Activated naive CD8-positive, alpha-beta T cell treated with anti-CD3 and anti-CD28 coated beads for 36 hours (primary cell): ENCODE results near the gene PTPRD. TPM values are rescaled to one million over a fixed set of nuclear protein-coding genes. Genes with fewer than 3 reads are reported as not detected.

Experiments used
- DNase-seq: peaks from one replicate; pipeline ENCODE4 v3.0.0; 2021
- H3K27ac Mint-ChIP-seq: one replicate; pipeline ENCODE4 v1.8.0; 2022; ENCODE audit warnings: mild to moderate bottlenecking, moderate library complexity, mixed read lengths
- H3K27me3 Mint-ChIP-seq: one replicate; pipeline ENCODE4 v1.8.0; 2022; ENCODE audit warnings: mild to moderate bottlenecking, mixed read lengths
- H3K36me3 Mint-ChIP-seq: one replicate; pipeline ENCODE4 v1.8.0; 2021; ENCODE audit warnings: mild to moderate bottlenecking, mixed read lengths
- H3K4me1 Mint-ChIP-seq: one replicate; pipeline ENCODE4 v1.8.0; 2021; ENCODE audit warnings: mixed read lengths
- H3K4me3 Mint-ChIP-seq: one replicate; pipeline ENCODE4 v1.8.0; 2022; ENCODE audit warnings: mild to moderate bottlenecking, moderate library complexity, mixed read lengths
- H3K9me3 Mint-ChIP-seq: one replicate; pipeline ENCODE4 v1.8.0; 2022; ENCODE audit warnings: mixed read lengths
- total RNA-seq, 2 experiments: library from RNA; stranded (reverse); gene quantifications; one replicate each; pipeline ENCODE4 v1.2.3, GENCODE V29; 2021

The PTPRD gene
- total RNA-seq, 2 experiments from 2014 or later: 0.16 to 0.18 TPM

DNA sequence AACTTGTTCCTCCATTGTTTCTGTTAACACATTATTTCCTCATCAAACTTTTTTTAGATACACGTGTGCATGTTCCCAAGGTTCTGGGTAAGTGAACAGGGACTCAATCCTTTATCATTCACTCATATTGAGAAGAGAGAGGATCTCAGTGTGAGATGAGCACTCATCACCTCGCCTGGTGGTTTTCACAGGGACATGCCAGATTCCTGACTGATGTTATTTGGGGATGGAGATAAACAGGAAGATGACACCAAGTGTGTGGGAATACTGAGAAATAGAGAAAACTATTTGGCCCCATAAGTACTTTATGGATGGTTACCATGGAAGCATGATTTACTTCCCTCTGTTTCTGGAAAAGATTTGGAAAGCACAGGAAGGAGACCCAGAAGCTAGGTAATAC lies 2279.9 kb downstream of the PTPRD start:
- H3K36me3 Mint-ChIP-seq: no peaks in the 10 kb centered on the region
- no peaks in the 10 kb centered on the region for H3K9me3 Mint-ChIP-seq
- no peaks in the 10 kb centered on the region for H3K4me1 Mint-ChIP-seq
- no peak for DNase-seq
- no peaks in the 10 kb centered on the region for H3K27me3 Mint-ChIP-seq
- H3K4me3 Mint-ChIP-seq: no peak overlapping the region
- no peak overlapping the region for H3K27ac Mint-ChIP-seq

DNA sequence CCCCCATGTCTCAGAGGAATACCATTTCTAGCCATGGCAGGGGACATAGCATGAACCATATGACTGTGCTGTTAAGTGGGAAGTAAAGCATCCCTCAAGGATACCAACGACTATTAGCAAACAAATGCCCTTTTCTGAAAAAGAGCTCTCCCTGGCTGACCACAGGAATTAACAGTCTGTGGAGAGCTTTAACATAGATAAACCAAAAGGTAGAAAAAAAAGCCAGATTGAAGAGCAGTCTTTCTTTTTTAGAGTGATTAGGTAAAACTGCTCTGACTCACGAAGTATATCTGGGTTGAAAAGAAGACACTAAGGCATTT lies 2280.5 kb downstream of the PTPRD start:
- no peak for DNase-seq
- no peak overlapping the region for H3K4me3 Mint-ChIP-seq

DNA sequence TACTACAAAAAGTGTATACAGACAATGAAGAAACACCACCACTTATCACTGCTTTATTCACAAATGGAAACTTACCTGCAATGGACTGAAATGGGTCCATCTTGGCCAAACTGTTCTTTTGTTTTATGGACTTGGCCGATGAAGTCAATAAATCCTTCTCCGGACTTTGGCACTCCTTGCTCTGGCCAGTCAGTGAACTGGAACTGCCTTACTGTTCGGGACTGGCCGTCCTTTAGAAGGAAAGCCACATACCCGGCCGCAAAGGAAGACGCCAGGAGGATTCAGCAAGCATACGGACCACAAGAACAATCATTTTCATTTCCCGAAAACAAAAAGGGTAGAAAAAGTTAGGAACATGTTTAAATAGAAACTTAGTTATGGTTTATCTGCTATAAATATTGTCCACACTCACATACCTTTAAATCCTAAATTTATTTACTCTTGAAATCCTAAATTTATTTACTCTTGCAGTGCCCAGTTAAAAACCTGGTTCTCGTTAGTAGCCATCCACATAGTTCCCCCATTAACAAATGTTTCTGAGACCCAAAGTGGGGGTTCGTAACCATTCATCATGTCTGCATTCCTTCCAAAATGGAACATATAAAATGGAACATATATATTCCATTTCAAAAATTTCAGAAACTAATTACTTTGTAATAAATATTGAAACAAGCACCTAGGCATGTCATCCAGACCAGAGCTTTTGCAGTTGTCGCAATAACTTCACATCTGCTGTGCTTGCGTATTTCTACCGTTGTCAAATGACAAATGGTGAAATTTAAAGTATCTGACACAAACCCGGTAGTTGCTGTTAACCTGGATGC lies 2281.1 kb downstream of the PTPRD start:
- no peaks in the 10 kb centered on the region for H3K36me3 Mint-ChIP-seq
- no peaks in the 10 kb centered on the region for H3K9me3 Mint-ChIP-seq
- no peak for DNase-seq
- H3K4me3 Mint-ChIP-seq: no peak overlapping the region
- H3K4me1 Mint-ChIP-seq: no peaks in the 10 kb centered on the region
- H3K27me3 Mint-ChIP-seq: no peaks in the 10 kb centered on the region
- no peak overlapping the region for H3K27ac Mint-ChIP-seq

More for the DNA sequence above, 2280.5 kb downstream of the PTPRD start:
- Mint-ChIP-seq H3K27me3 (no peaks in the 10 kb centered on the region), H3K36me3 (no peaks in the 10 kb centered on the region), H3K27ac (no peak overlapping the region), H3K4me1 (no peaks in the 10 kb centered on the region), H3K9me3 (no peaks in the 10 kb centered on the region)

DNA sequence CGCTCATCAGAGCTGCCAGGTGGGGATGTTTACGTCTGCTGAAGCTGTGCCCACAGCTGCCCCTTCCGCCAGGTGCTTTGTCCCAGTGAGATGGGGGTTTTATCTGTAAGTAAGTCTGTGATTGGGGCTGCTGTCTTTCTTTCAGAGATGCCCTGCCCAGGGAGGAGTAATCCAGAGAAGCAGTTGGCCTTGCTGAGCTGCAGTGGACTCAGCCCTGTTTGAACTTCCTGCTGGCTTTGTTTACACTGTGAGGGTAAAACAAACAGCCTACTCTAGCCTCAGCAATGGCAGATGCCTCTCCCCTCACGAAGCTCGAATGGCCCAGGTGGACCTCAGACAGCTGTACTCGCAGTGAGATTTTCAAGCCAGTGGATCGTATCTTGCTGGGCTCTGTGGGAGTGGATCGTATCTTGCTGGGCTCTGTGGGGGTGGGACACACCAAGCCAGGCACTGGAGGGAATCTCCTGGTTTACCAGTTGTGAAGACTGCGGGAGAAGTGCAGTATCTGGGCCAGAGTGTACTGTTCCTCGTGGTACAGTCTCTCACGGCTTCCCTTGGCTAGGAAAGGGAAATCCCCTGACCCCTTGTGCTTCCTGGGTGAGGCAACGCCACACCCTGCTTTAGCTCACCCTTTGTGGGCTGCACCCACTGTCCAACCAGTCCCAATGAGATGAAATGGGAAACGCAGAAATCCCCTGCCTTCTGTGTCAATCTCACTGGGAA lies 2283.1 kb downstream of the PTPRD start:
- Mint-ChIP-seq H3K9me3 (peaks cover 2% of the 10 kb centered on the region), H3K4me1 (no peaks in the 10 kb centered on the region), H3K4me3 (no peak overlapping the region), H3K36me3 (no peaks in the 10 kb centered on the region), H3K27ac (no peak overlapping the region), H3K27me3 (no peaks in the 10 kb centered on the region)
- DNase-seq: no peak

DNA sequence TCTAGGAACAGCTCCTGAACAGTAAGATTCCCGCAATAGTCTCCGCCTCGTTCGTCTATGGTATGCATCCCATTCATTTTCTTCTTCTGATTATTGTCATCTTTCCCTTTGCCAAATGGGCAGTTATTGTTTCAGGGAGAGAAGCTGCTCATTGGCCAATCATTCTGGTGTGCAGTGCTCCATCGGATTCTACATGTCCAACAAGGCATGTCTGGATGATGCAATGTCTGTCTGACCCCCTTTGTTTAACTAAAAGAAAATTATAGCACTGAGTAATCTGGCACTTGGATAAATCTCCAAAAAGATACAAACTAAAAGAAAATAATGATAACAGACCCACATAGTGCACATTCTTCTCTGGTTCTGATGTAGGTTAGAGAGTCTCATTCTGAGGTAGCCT lies 2297.6 kb downstream of the PTPRD start:
- no peak overlapping the region for H3K27ac Mint-ChIP-seq
- no peak overlapping the region for H3K4me3 Mint-ChIP-seq
- H3K36me3 Mint-ChIP-seq: no peaks in the 10 kb centered on the region
- DNase-seq: no peak
- no peaks in the 10 kb centered on the region for H3K4me1 Mint-ChIP-seq
- peaks cover 2% of the 10 kb centered on the region for H3K9me3 Mint-ChIP-seq
- H3K27me3 Mint-ChIP-seq: no peaks in the 10 kb centered on the region

DNA sequence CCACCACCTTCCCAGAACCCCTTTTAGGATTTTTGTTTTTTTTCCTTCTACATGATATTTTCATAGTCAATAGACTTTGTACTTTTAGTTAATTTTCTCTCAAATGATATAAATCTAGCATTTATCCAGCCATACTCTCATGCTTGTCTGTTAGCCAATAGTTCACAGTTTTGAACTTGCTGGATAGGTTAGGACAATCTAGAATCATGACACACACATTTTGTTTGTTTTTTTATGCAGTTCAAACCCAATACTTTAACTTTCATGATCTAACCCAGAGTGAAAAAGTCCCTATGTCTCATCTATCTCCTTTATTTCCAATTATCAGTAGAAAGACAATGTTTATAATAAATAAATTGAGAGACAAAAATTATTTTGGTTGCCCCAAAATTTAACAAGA lies 2303.5 kb downstream of the PTPRD start:
- no peak overlapping the region for H3K4me3 Mint-ChIP-seq
- no peak for DNase-seq
- H3K36me3 Mint-ChIP-seq: peaks cover 1% of the 10 kb centered on the region
- no peaks in the 10 kb centered on the region for H3K4me1 Mint-ChIP-seq
- peaks cover 4% of the 10 kb centered on the region for H3K27me3 Mint-ChIP-seq
- H3K9me3 Mint-ChIP-seq: peaks cover 14% of the 10 kb centered on the region
- no peak overlapping the region for H3K27ac Mint-ChIP-seq

DNA sequence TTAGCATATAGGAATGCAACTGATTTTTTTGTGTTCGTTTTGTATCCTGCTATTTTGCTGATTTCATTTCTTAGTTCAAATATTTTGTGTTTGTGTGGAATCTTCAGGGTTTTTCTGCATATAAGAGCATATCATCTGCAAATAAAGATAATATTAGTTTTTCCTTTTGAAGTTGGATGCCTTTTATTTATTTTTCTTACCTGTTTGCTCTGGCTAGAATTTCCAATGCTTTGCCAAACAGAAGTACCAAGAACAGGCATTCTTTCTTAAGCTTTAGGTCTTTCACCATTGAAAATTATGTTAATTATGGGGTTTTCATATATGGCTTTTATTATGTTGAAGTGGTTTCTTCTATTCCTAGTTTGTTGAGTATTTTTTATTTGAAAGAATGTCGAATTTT lies 2308.1 kb downstream of the PTPRD start:
- peaks cover 4% of the 10 kb centered on the region for H3K27me3 Mint-ChIP-seq
- peaks cover 14% of the 10 kb centered on the region for H3K9me3 Mint-ChIP-seq
- no peaks in the 10 kb centered on the region for H3K4me1 Mint-ChIP-seq
- peaks cover 1% of the 10 kb centered on the region for H3K36me3 Mint-ChIP-seq
- H3K27ac Mint-ChIP-seq: no peak overlapping the region
- DNase-seq: no peak
- H3K4me3 Mint-ChIP-seq: no peak overlapping the region

DNA sequence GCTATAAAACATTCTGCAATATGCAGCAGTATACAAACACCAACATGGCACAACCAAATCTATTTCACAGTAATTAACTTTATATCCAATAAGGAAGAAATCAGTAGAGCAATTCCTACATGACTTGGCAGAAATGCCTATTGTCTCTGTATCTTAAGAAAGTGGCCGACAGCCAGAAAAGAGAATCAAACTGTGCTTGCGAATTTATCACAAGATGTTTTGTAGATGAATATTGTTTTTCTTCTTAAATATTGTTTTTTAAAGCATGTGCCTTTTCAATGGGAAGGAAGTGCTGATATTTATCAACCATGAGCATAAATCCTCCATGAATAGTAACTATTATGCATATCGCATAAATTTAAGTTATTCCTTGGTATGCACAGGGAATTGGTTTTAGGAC lies 2311.5 kb downstream of the PTPRD start:
- Mint-ChIP-seq H3K4me3 (no peak overlapping the region), H3K9me3 (peaks cover 5% of the 10 kb centered on the region), H3K36me3 (peaks cover 1% of the 10 kb centered on the region), H3K27me3 (peaks cover 4% of the 10 kb centered on the region), H3K4me1 (no peaks in the 10 kb centered on the region), H3K27ac (no peak overlapping the region)
- no peak for DNase-seq

DNA sequence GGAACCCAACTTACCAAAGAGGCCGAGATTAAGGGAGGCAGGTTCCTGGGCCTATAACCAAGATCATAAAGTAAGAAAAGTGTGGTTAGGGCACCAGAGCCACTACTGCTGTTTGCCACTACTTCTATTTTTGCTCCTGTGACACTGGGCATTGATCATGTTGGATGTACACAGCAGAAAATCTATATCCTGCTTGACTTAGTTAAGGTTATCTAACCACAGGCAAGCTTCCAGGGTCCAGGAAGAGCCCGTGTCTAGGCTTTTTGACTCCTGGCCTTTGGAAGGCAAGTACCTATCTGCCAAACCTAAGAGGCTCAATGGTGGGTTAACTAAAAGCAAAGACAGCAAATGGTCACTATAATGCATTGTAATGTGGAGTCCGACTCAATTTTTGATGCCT lies 2315.8 kb downstream of the PTPRD start:
- H3K36me3 Mint-ChIP-seq: no peaks in the 10 kb centered on the region
- no peak for DNase-seq
- no peak overlapping the region for H3K27ac Mint-ChIP-seq
- H3K4me1 Mint-ChIP-seq: no peaks in the 10 kb centered on the region
- H3K4me3 Mint-ChIP-seq: no peak overlapping the region
- no peaks in the 10 kb centered on the region for H3K9me3 Mint-ChIP-seq
- H3K27me3 Mint-ChIP-seq: no peaks in the 10 kb centered on the region

DNA sequence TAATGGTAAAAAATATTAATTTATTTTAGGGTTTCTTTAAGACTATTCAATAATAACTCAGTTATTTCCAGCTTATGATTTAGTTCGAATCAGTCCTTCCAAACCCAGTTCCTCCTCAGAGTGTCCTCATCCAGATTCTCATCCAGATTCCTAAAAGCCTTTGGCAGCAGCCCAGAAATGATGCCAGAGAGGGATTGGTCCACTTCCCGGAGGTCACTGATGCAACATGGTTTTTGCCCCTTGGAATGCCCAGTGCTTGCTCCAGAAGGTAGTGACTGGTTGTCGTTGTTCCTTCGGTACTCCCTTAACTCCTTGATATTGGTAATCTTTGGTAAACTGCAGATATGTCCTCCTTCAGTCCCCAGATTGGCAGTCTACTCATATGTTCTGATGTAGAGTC lies 2320.1 kb downstream of the PTPRD start:
- no peak overlapping the region for H3K4me3 Mint-ChIP-seq
- no peaks in the 10 kb centered on the region for H3K27me3 Mint-ChIP-seq
- H3K36me3 Mint-ChIP-seq: no peaks in the 10 kb centered on the region
- DNase-seq: no peak
- H3K4me1 Mint-ChIP-seq: no peaks in the 10 kb centered on the region
- no peaks in the 10 kb centered on the region for H3K9me3 Mint-ChIP-seq
- no peak overlapping the region for H3K27ac Mint-ChIP-seq

DNA sequence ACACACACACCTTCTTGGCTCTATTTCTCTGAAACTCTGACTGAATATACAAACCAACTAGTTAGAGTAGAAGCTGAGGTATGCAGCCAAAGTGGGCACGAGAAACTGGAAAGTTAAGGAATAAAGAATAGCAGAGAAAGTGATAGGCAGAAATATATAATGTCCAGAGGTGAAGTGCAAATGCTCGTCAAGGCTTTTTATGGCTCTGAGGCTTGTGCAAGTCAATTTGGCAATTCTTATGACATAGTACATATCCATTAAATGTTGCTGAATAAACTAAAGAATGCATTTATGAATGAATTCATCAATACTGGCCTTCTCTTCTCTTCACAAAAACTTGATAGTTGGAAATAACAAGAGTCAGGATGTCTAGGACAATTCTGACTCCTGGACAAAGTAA lies 2323.1 kb downstream of the PTPRD start:
- no peaks in the 10 kb centered on the region for H3K36me3 Mint-ChIP-seq
- no peaks in the 10 kb centered on the region for H3K27me3 Mint-ChIP-seq
- no peaks in the 10 kb centered on the region for H3K9me3 Mint-ChIP-seq
- no peaks in the 10 kb centered on the region for H3K4me1 Mint-ChIP-seq
- H3K4me3 Mint-ChIP-seq: no peak overlapping the region
- no peak for DNase-seq
- no peak overlapping the region for H3K27ac Mint-ChIP-seq

DNA sequence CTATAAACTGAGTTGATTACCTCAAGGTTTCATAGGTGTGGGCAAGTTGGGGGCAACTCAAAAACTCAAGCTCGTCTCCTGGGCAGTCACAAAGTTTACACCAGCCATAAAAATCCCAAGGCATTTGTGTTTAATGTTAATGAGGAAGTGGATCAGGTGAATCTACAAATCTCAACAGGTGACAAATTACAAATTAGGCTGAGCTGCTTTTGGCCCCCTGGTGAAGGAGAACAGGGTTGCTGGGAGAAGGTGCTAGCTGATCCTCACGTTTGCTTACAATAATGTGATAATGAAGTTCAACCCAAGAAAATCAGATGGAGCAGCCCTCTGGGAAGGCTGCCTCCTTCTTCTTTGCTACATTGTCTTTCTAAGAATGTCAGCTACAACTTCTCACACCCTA lies 2324.8 kb downstream of the PTPRD start:
- H3K27ac Mint-ChIP-seq: no peak overlapping the region
- H3K36me3 Mint-ChIP-seq: no peaks in the 10 kb centered on the region
- no peaks in the 10 kb centered on the region for H3K4me1 Mint-ChIP-seq
- DNase-seq: no peak
- no peaks in the 10 kb centered on the region for H3K9me3 Mint-ChIP-seq
- no peak overlapping the region for H3K4me3 Mint-ChIP-seq
- H3K27me3 Mint-ChIP-seq: no peaks in the 10 kb centered on the region

DNA sequence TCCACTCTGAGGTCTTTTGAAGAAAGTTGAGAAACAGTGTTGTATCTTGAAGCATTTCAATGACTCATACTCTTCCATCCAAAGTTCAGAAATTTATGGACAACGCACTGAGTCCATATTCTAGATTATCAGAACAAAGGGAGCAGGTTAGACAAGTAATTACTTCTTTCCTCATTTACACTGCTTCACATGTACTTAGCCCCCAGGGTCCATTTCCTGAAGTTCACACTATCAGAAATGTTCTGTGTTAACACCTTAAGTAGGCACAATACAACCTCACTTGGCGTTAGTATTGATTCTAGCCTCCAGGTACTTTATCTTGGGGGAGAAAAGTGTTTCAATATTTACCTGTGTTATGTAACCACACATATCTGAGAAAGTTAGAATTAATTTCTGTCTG lies 2325.3 kb downstream of the PTPRD start:
- H3K27ac Mint-ChIP-seq: no peak overlapping the region
- DNase-seq: no peak
- no peaks in the 10 kb centered on the region for H3K36me3 Mint-ChIP-seq

DNA sequence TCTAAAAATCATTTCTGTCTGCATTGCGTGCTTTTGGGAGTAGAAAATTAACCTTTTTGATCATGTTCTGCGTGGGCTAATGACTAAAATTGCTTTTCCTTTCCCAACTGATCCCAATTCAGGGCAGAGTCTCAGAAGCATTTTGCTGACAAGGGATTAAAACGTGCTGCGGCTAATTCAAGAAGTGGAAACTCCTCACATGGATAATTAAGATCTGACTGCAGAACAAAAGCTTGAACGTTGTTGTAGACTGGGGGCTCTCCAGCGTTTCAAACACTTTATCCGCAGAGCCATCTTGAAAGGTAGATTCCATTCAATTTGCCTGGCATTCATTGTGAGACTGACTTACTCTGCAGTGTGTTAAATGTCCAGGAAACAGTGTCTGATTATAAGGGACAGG lies 2327.9 kb downstream of the PTPRD start:
- Mint-ChIP-seq H3K4me1 (no peaks in the 10 kb centered on the region), H3K27ac (no peak overlapping the region), H3K36me3 (no peaks in the 10 kb centered on the region), H3K4me3 (no peak overlapping the region), H3K9me3 (no peaks in the 10 kb centered on the region), H3K27me3 (no peaks in the 10 kb centered on the region)
- DNase-seq: no peak

More for the DNA sequence above, 2325.3 kb downstream of the PTPRD start:
- Mint-ChIP-seq H3K9me3 (no peaks in the 10 kb centered on the region), H3K4me1 (no peaks in the 10 kb centered on the region), H3K4me3 (no peak overlapping the region), H3K27me3 (no peaks in the 10 kb centered on the region)

DNA sequence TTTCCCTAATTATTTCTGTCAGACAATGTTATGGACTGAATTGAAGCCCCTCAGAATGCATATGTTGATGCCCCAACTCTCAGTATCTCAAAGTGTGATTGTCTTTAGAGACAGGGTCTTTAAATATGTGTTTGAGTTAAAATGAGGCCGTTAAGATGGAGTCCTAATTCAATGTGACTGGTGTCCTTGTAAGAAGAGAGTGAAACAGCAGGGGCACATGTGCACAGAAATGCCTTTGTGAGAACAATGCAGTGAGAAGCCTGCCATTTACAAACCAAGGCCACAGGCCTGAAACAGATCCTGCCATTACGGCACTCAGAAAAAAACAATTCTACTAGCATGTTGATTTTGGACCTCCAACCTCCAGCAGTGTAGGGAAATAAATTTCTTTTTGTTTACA lies 2330.3 kb downstream of the PTPRD start:
- Mint-ChIP-seq H3K4me3 (no peak overlapping the region), H3K27me3 (no peaks in the 10 kb centered on the region), H3K27ac (no peak overlapping the region), H3K4me1 (no peaks in the 10 kb centered on the region), H3K9me3 (no peaks in the 10 kb centered on the region), H3K36me3 (no peaks in the 10 kb centered on the region)
- no peak for DNase-seq

DNA sequence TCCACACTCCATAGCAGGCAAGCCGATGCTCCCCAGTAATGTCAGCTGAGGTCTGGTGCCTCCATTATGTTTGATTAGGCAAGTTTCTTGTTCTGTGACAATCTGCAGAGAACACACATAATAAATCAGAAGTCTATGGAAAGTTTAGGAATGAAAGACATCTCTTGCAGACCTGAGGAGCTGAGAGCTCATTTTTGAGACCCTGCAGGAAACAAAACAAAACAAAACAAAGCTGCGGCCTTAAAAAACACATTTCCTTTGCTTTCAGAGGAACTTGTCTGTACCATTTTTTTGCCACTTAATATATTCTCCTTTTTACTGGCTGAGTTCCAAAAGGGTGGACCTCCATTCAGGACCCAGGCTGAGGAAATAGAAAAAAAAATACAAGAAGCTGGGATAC lies 2332.0 kb downstream of the PTPRD start:
- H3K4me3 Mint-ChIP-seq: no peak overlapping the region
- no peaks in the 10 kb centered on the region for H3K27me3 Mint-ChIP-seq
- no peaks in the 10 kb centered on the region for H3K4me1 Mint-ChIP-seq
- peaks cover 9% of the 10 kb centered on the region for H3K9me3 Mint-ChIP-seq
- no peak for DNase-seq
- H3K36me3 Mint-ChIP-seq: peaks cover 4% of the 10 kb centered on the region
- H3K27ac Mint-ChIP-seq: no peak overlapping the region
